ENCODE measurements around the gene ST3GAL4. TPM values are rescaled to one million over a fixed set of nuclear protein-coding genes. Genes with fewer than 3 reads are reported as not detected.
"Not testable (repeated sequence)": the region's sequence is repeated elsewhere in the genome, so short reads cannot be mapped to it uniquely, and the experiment has no call there.

ST3GAL4 gene
- total RNA-seq, 1 experiment from 2014 or later: 24.2 TPM

DNA sequence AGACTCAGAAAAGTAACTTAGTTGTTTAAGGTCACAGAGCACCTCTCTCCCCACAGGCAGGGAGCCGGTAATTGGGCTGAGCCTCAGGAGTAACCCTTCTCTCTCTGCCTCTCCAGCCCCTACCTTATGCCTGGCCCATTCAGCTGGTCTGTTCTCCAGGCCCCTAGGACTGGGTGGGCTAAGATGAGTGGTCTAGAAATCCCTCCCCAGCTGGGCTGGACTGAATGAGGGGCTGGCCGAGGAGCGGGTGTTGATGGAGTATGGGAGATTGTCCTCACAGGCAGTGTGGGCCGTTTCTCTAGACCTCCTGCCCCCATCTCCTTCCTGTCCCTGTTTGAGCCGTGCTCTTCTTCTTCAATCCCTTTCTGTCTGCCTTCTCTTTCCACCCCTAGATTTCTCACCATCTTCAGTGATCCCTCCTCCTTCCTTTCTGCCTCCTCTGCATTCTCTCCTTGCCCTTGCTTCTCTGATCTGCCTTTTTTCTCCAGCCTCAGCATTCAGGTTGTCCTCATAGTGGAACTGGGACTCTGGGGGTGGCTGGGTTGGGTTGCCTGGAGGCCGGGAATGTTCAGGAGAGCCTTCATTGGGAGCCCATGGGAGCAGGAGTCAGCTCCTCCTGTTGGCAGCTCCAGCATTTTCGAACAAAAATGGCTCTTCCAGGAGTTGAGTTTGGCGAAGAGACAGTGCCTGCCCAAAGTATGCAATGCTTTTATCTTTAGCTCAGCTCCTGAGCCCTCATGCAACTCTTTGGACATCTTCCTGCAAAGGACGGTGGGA is 7.6 kb downstream of the ST3GAL4 start:
- no peak for DNase-seq (ENCODE audit: low read depth)

DNA sequence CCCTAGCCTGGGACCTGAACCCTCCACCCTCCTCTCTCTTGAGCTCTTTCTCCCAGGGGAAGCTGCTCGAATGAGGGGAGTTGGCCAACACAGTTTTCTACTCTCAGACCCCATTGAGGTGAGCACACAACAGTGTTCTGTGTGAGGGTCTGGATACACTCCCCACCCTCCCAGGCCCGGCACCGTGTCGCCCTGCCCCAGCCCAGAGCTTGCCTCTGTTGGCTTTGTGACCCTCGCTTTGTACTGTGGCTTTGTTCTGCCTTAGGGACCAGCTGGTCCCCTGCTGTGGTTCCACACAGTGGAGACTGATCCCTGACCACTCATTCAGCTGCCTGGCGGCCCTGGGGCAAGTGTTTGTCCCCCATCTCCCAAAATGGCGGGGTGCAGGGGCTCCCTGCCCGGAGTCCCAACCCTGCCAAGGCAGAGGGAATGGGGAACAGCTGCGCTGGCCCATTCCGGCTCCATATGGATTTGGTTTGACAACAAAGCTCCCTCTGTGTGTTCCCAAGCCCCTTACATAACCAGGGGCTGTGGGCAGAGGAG is 8.3 kb downstream of the ST3GAL4 start:
- DNase-seq (ENCODE audit: low read depth): no peak

DNA sequence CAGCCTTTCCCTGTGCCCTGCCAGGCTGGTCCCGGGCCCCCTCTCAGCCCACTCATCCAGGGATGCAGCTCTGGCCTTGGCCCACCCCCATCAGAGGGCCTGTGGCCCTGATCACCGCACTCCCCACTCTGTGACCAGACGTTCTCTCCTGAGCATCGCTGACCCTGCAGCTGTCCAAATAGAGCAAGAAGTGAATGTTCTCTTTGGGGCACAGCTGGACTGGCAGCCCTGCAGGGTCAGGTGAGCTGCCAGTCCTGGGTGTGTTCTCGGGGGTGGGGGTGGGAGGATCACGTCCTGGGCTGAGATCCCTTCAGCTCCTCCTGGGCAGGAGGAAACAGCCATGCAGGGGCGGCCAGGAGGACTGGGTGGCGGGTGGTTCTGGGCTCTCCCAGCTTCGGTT is 9.2 kb downstream of the ST3GAL4 start:
- not testable (repeated sequence) for DNase-seq (ENCODE audit: low read depth)

DNA sequence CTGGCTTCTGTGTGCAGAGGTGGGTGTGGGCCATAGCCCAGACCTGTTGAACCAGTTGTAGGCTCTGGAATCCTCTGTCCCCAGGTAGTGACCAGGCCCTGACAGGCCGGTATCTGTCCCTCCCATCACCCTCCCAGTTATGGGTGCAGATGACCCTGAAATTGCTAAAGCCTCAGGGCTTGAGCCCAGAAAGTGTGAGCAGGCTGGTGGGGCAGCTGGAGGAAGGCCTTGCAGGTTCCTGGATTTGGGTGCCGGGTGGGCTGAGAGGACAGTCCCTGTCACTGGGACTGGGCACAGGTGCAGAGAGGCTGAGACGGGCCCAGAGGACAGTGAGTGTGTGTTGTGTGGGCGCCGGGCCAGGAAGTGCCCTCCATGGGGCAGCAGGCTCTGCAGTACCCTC is 10.0 kb downstream of the ST3GAL4 start:
- not testable (repeated sequence) for DNase-seq (ENCODE audit: low read depth)

DNA sequence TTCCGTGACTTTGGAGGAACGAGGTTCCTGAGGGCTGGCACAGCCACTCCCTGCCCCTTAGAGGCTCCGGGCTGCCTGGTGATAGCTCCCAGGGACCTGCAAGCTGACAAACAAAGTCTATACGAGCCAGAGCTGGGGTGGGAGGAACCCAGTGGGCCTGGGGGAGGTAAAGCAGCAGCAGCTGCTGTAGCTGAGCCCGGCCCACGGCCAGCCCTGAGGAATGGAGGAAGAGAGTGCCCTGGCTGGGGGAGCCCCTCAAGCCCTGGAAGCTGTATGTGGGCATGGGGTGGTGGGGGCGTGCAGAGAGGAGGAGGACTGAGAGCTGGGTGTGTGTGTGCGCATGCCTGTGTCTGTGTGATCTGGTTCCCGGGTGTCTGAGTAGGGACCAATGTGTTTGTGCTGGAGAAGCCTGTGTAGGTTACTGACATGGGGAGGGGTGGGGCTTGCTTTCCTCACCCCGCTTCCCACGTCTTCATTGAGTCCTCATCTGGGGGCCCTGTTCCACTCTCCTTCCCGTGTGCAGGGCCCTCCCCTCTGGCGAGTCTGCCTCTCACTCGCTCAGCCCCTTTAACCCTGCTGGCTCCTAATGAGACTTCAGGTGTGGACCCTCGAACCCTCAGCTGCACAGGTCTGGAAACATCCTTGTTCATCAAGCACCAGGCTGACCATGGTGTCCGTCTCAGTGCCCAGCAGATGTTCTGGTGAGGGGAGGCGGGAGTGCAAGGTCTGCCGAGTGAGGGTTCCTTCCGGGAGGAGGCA is 10.8 kb downstream of the ST3GAL4 start:
- no peak for DNase-seq (ENCODE audit: low read depth)

DNA sequence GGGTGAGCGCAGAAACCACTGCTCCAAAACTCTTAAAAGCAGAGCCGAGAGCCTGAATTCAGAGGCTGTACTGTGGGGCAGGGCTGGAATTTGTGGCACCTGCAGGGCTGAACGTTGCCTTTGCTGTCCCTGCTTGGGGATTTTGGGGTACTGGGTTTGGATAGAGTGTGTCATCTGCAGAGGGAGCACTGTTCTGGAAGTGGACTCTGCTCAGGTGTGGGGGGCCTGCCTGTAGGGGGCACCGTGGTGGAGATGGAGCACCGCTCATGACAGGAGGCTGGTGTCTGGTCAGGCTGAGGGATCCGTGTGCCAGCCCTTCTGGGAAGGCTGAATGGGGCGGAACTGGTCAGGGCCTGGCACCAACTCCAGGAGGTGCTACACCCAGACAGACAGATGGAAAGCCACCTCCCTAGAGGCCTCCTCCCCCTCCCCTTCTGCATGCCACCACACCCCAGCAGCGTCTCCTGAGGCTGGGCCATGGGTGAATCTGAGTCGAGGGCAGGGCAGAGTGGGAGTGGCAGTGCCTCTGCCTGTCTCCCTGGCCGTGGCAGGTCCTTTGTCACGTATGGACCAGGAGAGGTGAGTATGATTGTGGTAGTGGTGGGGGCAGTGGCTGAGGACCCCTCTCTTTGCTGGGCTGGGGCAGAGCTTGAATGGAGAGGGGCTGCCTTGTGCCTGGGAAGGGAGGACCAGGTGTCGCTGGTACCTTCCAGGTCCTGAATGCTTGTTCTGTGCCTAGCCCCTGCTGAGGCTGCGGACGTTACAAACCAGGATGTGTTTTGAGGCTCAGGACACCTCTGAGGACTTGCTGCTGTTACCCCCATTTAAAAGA is 11.6 kb downstream of the ST3GAL4 start:
- DNase-seq (ENCODE audit: low read depth): not testable (repeated sequence)

DNA sequence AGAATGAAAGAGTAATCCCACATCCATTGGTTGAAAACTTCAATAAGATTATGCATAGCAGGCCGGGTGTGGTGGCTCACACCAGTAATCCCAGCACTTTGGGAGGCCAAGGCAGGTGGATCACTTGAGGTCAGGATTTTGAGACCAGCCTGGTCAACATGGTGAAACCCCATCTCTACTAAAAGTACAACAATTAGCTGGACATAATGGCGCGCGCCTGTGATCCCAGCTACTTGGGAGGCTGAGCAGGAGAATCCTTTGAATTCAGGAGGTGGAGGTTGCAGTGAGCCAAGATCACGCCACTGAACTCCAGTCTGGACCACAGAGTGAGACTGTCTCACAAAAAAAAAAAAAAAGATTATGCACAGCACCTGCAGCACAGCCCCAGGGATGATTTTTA is 12.3 kb downstream of the ST3GAL4 start:
- DNase-seq (ENCODE audit: low read depth): not testable (repeated sequence)

DNA sequence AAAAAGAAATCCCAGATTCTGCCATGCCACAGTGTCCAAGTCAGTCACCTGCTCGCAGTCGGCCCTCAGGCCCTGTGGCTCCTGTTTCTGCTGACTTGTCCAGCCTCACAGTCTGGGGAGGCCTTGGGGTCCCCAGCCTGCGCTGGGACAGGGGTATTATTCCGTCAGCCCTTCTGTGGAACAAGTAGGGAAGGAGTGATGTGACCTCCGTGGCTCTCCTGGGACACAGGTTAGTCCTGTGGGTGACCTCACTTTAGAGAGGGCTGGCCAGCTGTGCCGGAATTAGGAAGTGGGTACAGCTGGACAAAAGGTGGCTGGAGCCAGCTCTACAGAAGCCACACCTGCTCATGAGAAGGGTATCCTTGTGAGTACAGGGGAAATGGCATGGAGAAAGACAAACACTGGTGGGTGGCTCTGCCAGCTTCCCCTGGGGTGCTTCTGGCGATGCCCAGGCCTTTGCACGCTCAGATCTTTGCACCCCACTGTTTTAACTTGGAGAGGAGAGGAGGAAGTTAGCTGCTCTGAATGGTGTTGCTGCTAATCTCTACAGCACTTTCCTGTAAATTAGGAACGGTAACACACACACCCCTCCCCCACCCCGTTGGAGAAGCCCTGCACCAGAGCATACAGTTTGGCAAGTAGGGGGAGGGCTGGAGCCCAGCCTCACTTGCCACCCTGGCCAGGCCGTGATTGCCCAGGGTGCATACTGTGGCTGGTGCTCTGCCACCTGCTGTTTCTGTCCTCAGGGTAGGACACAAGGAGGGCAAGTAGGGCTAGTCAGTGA is 13.0 kb downstream of the ST3GAL4 start:
- DNase-seq (ENCODE audit: low read depth): not testable (repeated sequence)

DNA sequence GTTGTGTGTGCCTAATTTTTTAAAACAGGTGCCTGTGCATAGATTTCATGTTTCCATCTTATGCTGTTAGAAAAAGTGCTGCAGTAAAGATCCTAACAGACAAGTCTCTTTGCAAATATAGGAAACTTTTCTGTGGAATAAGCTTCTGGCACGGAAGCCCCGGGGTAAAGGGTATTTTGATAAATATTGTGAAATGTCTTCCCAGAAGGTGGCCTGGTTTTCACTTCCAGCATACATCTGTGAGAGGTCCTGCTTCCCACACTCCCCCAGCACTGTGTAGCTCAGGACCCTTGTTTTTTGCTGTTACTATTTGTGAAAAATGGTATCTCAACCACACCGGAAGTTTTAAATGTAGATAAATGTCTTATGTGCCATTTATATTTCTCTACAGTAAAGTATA is 14.5 kb downstream of the ST3GAL4 start:
- no peak for DNase-seq (ENCODE audit: low read depth)

DNA sequence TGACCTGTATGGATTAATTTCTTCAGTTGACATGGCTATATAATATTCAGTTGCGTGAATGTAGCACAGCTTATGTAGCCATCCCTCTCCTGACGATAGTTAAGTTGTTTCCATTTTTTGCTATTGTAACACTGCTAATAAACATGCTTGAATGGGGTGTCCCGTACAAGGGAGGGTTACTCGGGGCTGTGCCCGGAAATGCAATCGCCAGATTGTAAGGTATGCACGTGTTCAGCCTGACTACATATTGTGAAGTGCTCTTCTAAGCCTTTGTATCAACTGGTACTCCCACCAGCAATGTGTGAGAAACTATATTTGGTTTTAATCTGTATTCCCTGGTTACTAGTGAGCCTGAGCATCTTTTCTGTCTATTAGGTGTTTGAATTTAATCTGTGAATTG is 16.1 kb downstream of the ST3GAL4 start:
- DNase-seq (ENCODE audit: low read depth): no peak

DNA sequence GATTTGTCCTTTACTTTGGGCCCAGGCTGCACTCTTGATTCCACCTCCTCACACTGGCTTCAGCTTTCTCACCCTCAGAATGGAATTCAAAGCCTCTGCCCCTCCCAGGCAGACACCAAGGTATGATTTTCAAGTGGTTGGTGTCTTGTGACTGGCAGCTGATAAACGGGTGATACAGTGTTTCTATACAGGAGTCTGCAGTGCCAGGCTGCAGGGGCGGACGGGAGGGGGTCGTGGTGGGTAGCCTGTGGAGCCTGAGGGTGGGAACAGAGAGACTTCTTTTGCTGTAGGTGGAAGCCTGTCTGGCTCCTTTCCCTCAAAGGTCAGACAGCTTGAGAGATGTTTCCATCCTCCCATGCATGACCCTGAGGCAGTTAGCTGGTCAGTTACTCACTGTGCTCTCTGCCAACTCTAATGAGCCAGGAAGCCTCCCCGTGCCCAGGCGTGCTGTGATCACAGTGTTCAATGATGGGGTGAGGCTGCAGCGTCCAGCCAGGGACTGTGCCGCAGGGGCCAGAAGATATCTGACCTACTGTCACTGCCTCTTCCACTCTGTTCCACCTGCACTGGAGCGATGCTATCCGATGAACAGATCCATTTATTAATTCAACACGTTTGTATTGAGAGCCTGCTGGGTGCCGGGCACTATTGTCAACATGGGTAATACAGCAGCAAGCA is 18.0 kb downstream of the ST3GAL4 start:
- not testable (repeated sequence) for DNase-seq (ENCODE audit: low read depth)

DNA sequence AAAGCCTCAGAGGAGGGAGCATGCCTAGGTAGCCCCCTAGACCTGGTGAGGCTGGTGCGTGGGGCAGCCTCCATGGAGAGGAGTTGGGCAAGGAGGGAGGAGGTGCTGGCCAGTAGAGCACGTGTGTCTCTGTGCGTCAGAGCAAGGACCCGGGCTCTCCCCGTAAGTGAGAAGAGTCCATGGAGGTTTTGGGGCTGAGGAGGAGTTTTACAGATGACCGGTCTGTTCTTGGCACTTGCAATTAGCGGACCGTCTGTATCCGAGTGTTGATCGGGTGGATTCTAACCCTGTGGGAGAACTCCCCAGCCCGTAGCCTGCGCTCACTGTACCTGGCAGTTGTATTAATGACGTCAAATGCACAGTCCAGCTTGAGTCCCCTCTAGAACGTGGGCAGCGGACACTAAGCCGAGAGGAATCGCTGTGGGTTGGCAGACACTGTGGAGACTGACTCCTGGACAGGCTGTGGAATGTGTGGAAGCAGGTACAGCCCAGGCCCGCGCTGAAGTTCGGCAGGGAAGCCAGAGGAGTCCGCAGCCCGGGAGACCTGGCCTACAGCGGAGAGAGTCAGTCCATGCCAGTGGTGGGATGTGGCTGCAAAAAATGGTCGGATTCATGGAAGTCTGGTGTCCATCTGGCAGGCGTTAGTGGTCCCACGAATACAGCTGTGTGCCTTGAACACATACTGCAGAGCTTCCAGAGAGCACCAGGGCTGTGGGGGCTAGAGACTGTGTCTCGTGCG is 19.2 kb downstream of the ST3GAL4 start:
- DNase-seq (ENCODE audit: low read depth): not testable (repeated sequence)

DNA sequence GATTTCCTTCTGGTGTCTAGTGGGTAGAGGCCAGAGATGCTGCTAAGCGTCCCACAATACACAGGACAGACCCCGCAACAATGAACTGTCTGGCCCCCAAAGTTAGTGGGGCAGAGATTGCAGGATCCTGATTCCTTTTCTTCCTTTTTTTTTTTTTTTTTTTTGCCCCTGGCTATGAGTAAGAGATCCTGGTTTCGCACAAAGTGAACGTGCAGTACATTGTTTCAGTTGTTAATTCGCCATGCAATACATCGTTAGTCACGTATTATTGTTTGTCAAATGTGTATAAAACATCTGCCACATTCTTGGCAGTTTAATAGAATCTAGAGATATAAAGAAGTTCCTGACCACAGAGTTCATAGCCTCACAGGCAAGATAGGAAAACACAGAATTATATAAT is 20.2 kb downstream of the ST3GAL4 start:
- peak; percentile 27 for DNase-seq (ENCODE audit: low read depth)

DNA sequence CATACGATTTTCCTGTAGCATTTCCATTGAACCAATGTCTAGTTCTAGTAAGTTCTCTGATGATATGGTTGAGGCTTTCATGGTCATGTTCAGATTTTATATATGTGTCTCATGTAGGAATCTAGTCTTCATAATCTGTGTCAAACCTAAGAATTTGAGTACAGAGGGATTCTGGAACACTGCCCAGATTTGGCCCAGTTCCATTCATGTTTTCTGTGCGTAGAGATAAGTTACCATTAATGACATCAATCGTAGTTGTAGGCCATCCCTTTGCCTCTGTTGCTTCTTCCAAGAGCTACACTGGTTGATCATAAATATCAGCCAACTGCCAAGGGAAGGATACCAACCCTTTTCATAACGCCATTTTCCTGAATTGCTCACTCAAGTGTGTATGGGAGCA is 23.3 kb downstream of the ST3GAL4 start:
- DNase-seq (ENCODE audit: low read depth): no peak

DNA sequence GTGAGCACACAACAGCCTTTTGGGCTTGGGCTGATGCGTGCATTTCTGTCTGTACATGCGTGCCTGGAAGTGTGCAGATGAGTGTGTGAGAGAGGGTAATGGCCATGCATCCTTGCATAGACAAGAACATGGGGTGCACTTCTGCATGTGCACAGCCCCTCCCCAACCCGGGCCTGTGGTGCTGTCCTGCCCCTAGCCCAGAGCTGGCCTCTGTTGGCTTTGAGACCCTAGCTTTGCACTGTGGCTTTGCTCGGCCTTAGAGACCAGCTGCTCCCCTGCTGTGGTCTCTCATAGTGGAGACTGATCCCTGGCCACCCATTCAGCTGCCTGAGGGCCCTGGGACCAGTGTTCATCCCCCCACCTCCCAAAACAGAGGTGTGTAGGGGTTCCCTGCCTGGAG is 25.4 kb downstream of the ST3GAL4 start:
- DNase-seq (ENCODE audit: low read depth): no peak

DNA sequence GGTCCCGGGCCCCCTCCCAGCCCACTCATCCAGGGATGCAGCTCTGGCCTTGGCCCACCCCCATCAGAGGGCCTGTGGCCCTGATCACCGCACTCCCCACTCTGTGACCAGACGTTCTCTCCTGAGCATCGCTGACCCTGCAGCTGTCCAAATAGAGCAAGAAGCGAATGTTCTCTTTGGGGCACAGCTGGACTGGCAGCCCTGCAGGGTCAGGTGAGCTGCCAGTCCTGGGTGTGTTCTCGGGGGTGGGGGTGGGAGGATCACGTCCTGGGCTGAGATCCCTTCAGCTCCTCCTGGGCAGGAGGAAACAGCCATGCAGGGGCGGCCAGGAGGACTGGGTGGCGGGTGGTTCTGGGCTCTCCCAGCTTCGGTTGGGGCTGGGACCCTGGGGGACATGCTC is 26.5 kb downstream of the ST3GAL4 start:
- not testable (repeated sequence) for DNase-seq (ENCODE audit: low read depth)

DNA sequence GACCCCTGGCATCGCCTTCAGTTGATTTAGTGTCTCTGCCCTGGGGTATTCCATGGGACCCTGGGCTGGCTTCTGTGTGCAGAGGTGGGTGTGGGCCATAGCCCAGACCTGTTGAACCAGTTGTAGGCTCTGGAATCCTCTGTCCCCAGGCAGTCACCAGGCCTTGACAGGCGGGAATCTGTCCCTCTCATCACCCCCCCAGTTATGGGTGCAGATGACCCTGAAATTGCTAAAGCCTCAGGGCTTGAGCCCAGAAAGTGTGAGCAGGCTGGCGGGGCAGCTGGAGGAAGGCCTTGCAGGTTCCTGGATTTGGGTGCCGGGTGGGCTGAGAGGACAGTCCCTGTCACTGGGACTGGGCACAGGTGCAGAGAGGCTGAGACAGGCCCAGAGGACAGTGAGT is 27.2 kb downstream of the ST3GAL4 start:
- DNase-seq (ENCODE audit: low read depth): not testable (repeated sequence)

DNA sequence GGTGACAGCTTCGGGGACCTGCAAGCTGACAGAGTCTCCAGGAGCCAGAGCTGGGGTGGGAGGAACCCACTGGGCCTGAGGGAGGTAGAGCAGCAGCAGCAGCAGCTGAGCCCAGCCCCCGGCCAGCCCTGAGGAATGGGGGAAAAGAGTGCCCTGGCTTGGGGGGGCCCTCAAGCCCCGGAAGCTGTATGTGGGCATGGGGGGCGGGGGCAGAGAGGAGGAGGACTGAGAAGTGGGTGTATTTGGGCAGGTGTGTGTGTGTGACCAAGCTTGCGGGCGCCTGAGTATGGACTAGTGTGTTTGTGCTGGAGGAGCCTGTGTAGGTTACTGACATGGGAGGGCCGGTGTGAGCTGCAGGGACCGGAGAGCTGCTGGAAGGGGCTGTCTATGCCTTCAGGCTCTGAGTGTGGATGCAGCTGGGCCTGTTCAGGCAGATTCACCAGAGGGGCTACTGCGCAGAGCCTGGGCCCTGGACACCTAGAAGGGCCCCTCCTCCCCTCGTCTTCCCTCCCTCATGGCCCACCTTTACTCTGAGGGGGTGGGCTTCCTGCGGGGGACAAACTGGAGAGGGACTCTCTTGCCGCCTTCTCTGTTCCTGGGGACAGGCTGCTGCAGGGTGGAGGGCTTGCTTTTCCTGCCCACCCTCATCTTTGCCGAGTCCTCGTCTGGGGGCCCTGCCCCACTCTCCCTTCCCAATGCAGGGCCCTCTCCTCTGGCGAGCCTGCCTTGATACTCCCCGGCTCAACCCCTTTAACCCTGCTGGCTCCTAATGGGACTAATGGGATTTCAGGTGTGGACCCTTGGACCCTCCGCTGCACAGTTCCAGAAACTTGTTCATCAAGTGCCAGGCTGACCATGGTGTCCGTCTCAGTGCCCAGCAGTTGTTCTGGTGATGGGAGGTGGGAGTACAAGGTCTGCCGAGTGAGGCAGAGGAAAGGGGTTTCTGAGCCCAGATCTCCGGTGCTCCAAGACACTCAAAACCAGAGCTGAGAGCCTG is 28.2 kb downstream of the ST3GAL4 start:
- no peak for DNase-seq (ENCODE audit: low read depth)

Data from Daoy (cell line).